GM18526 (cell line): ENCODE results near the gene ZNF282.

Source experiments
- POLR2A ChIP-seq: IDR thresholded peaks from 3 replicates; pipeline ENCODE4 v1.6.1; 2011; ENCODE audit not compliant: insufficient read length; ENCODE audit errors: extremely low read depth

The ZNF282 gene

DNA sequence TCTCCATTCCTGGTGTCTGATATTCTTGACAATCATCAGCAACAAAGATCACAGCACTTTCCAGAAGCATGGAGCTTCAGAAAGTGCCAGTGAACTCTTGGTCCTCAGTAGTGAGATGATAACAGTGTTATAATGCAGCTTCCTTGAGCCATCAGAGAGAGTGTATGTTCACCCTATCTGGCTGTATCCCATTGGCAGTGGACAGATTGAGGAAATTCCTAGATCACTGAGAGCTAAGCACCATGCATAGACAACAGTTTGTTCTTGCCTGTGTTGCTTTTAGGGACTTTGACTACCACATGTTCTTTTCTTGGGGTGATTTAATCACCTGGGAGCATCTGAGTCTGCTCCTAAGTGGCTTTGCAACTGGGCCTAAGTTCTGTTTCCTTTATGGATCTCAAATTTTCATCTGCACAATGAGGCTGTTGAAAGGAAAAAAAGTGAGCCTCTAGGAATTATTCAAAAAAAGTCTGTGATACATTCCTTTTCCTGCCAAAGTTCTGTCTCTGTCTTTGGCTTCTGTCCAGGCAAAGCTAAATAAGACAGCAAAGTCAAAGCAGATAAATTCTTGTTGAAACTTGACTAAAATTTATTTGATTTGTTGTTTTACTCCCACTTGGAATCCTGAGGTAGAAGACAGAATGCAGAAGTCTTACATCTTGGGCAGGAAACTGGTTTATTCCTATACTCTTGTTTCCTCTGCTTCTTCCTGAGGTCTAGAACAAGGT, 14.5 kb upstream of the ZNF282 start:
- no peak for TF ChIP-seq POLR2A

DNA sequence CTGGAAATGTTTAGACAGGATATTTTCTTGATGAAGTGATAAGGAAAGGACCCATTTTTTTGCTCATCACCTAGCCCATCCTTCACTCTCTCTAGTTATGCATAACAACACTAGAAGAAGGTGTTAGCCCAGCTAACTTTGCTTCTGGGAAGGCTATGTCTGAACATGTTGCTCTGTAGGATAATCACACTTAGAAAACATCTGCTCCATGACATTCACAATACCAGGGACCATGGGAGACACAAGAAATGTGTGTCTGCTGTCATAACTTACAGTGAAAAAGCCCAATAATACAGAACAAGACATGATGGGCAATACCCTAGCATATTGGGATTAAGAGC, 13.9 kb upstream of the ZNF282 start:
- TF ChIP-seq POLR2A: no peak

DNA sequence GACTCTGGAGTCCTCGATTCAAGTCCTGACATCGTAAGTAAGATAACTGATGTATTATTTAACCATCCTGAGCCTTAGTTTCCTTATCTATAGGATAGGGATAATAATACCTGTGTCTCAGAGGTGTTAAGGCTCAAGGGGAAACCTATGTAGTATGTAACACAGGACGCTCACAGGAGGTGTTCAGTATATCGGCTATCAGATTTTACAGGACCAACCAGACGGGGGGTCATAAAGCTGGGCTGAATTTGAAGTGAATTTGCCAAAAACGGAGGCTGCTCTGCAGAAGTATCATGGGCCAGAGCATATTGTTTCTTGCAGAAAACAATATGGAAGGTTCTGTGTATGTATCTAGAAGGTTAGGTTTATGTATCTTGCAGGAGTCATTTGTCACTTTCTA, 11.1 kb upstream of the ZNF282 start:
- TF ChIP-seq POLR2A: no peak

DNA sequence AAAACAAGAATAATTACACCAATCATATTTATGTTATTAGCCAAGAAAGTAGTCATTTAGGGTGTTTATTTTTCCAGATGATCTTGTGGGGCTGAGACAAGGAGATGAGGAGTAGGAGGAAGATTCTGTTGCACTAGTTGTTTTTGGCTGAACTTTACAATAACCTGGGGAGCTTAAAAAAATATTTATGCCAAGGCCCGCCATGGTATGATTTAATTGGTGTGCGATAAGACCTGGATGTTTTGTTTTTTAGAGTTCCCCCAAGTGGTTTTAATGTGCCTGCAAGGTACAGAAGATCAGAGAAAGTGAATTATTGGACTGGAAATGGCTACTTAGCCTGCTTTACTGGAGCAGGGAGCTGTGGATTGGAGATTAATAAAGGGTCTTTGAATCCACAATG, 7.1 kb upstream of the ZNF282 start:
- TF ChIP-seq POLR2A: no peak

DNA sequence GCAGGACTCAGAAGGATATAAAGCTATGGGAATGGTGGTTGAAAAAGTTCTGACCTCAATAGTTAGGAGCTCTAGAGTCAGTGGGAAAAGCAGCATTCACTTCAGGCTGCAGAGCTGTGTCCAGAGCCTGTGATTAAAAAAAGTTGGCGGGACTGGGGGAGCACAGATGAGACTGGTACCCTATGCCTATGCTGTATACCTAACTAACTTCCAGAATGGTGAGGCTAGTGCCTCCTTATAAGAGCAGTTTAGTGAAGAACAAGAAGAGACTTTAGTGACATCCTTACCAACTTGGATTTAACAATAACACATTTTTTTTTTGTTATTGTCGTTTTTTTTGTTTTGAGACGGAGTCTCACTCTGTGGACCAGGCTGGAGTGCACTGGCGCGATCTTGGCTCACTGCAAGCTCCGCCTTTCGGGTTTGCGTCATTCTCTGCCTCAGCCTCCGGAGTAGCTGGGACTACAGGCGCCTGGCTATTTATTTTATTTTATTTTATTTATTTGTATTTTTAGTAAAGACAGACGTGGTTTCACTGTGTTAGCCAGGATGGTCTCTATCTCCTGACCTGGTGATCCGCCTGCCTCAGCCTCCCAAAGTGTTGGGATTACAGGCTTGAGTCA, 6.6 kb upstream of the ZNF282 start:
- no peak for TF ChIP-seq POLR2A

DNA sequence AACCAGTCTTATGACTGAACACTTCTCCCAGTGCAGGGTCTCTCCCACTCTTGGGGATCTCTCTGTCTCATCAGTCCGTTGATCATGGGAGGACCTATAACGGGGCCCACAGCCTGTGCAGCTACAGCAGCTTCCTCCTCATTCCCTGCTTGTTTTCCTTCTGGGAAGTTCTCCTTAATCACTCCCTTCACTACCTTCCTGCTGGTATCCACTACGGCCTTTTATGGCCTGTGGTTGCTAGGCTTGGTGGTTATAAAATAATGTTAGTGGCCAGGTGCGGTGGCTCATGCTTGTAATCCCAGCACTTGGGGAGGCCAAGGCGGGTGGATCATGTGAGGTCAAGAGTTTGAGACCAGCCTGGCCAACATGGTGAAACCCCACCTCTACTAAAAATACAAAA, 3.5 kb upstream of the ZNF282 start:
- no peak for TF ChIP-seq POLR2A

DNA sequence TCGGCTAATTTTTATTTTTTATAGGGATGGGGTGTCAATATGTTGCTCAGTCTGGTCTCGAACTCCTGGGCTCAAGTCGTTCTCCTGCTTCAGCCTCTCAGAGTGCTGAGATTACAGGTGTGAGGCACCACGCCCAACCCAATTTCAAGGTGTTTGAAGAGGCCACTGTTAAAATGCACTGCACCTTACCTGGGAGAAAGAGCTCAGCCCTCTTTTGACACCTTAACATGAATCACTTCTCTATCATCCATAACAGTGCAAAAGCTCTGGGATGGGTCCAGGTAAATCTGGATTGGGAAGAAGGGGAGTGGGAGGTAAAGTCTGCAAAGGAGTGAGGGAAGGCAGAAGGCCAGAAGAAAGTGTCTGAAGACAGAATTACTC, 557 bp upstream of the ZNF282 start:
- TF ChIP-seq POLR2A: no peak

DNA sequence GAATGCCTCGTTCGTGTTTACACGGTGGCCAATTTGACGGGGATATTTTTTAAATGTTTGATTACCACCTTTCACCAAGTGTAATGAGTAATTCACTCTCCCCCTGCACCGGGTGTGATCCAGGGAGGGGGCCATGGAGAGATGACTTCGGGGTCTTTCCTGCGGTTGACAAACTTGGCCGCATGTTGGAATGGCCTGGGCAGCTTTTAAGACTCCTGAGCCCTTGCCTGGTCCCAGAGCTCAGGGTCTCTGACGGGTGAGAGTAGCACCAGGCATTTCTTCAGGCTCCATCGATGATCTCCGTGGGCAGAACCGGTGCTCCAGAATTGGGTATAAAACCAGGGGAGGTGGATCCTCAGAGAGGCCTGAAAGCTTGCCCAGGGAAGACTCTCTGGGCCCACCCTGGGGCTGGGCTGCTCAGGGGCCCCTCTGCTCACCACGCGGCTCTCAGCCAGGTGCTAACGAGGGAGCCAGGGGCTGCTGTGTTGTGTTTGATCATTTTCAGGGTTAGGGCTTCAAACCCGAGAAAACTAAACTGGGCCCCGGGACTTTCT, 882 bp downstream of the ZNF282 start:
- no peak for TF ChIP-seq POLR2A

DNA sequence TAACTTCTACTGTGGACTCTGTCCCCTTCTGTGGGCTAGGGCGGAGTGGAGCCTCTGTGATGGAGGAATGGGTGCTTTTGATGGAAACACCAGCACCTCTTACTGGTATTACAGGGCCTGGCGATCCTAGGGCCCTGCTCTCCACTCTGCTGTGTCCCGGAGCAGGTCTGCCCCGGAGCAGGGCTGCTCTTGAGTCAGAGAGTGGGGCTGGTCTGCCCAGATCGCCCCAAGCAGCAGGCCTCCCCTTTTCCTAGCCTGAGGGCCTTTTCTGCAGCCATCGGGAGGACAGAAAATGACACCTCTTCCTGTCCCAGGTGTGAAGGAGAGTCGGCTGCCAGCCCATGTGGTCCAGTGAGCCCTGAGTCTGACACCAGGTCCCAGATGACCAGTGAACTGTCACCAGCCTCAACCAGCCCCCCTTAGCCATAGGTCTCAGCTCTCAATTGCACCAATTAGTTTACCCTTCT, 1.4 kb downstream of the ZNF282 start:
- no peak for TF ChIP-seq POLR2A

DNA sequence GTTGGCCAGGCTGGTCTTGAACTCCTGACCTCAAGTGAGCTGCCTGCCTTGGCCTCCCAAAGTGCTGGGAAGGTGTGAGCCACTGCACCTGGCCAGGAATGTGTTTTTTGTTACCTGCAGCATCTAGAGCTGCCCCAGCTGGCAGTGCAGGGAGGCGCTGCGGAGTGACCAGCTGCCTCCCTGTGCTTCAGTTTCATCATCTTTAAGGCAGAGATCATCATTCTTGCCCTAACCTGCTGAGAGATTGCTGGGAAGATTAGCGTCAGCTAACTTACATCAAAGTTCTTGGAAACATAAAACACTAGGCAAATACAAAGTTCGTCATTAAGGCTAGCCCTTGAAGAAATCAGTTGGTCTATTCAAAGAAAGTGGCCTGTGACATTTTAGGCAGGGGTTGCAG, 2.3 kb downstream of the ZNF282 start:
- TF ChIP-seq POLR2A: no peak

DNA sequence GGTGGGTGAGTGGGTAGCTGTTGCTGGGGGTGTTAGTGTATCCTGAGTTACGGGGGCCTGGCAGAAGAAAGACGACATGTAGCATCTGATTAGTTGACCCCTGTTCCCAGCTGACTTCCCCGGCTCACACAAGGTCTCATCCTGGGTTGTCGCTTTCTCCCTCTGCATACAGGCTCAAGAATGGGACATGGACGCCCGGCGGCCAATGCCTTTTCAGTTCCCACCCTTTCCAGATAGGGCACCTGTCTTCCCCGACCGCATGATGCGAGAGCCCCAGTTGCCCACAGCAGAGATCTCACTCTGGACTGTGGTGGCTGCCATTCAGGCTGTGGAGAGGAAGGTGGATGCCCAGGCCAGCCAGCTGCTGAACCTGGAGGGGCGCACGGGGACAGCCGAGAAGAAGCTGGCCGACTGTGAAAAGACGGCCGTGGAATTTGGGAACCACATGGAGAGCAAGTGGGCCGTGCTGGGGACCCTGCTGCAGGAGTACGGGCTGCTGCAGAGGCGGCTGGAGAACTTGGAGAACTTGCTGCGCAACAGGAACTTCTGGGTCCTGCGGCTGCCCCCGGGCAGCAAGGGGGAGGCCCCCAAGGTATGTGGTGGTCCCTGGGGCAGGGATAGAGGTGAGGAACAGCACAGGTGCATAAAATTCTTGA, 2.9 kb downstream of the ZNF282 start:
- no peak for TF ChIP-seq POLR2A

DNA sequence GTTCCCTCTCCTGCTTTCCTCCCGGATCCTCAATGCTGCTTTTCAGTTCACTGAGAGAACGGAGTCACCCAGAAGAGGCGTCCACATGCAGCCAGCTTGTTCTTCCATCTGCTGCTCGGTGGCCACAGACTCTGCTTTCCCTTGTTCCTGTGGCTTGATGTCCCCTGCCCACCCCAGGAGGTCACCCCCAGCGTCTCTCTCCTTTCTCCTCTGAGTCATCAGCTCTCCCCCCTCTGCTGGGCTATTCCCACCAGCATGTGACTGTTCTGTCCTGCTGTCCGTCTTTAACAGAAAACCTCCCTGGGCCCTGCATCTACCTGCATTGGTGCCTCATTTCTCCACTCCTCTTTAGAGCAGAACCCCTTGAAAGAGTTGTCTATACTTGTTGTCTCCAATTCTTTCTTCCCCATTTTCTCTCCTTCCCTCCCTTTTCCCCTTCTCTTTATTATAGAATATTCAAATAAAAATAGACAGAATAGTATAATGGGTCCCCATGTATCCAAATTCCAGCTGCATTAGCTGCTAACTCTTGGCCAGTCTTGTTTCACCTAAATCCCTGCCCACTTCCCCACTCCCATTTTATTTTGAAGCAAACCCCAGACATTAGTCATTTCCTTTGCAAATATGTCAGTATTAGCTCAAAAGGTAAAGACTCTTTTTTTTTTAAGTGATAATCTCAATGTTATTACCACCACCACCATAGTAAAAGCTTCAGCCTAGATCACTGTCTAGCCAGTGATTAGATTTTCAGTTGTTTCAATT, 4.1 kb downstream of the ZNF282 start:
- TF ChIP-seq POLR2A: no peak

DNA sequence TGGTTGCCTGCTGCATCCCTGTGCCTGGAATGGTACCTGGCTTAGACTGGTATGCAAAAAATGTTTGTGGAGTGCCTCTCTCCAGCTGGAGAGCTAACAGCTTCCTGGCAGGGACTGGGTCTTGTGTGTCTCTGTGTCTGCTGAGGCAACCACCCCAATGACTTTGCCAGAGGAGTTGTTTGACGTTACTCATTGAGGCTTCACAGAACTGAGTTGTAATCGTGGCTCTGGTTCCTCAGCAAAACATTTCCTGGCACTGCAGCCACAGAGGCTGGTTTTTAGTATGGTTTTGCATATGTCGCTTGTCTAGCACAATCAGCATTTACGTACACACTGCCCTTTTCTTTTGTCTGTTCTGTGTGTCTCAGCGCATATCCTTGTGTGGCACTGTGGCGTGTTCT, 7.5 kb downstream of the ZNF282 start:
- TF ChIP-seq POLR2A: no peak

DNA sequence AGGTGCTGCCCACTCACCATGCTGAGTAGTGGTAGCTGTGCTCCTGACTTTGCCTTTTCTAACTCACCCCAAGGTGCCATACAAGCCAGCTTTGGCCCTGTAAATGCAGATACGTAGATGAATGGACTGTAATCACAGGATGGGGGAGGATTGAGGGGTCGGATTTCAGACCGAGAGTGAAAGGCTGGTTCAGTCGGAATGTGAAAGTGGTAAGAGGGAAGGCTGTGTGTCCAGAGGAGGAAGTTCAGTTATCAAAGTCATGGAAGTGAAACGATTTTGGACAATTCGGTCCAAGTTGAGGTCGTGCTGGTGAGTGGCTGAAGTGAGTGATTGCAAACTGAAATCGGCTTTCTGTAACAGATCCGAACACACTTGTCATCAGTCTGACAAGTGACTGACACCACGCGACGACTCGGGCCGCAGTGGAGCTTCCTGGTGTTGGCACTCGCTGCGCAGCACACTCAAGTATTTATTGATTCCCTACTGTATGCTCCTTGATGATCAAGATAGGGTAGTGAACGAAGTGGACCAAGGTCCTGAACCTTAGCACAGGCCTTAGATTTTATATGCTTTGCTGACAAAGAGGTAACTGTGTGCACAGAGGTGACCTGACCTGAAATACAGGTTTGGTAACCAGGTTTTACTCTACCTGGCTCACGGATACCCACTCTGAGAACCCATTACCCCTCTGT, 10.5 kb downstream of the ZNF282 start:
- no peak for TF ChIP-seq POLR2A
